ENCODE data around the gene NIN. TPM values are rescaled to one million over a fixed set of nuclear protein-coding genes. Genes with fewer than 3 reads are reported as not detected.

NIN gene
- total RNA-seq, 1 experiment from 2014 or later, result 16.9 TPM

- TF ChIP-seq CTCF (IDR thresholded peaks at IDR 0.05; ENCODE audit: insufficient read depth in 1 of 2, low read depth in 1 of 2, low read length in 1 of 2, severe bottlenecking in 1 of 2, unreplicated experiment in 1 of 2), result no peak
- no peaks in the 10 kb centered on the region for H3K9me3 ChIP-seq
- BruUV-seq (replicated peaks), result no TSS peak
- H3K36me3 ChIP-seq (ENCODE audit: control insufficient read depth, insufficient read depth, low read length), result no peaks in the 10 kb centered on the region
- intact Hi-C loops (cut with micrococcal nuclease; ENCODE audit: unreplicated experiment), result no loop called here
- H3K36me3 Mint-ChIP-seq (ENCODE audit: insufficient read depth, unreplicated experiment), result no peaks in the 10 kb centered on the region
- no peaks in the 10 kb centered on the region for H3K9me3 Mint-ChIP-seq (ENCODE audit: unreplicated experiment)
- no peaks in the 10 kb centered on the region for H3K4me1 Mint-ChIP-seq (ENCODE audit: low read depth, unreplicated experiment)
- H3K4me3 Mint-ChIP-seq (ENCODE audit: unreplicated experiment), result no peak overlapping the region
- no peak overlapping the region for H3K4me3 ChIP-seq (ENCODE audit: low read depth, low read length)
- POLR2A ChIA-PET, result no interaction called here
- no peaks in the 10 kb centered on the region for H3K27me3 Mint-ChIP-seq (ENCODE audit: insufficient read depth, unreplicated experiment)
- no peak for DNase-seq
- H3K27ac Mint-ChIP-seq (ENCODE audit: unreplicated experiment), result no peak overlapping the region
- no peaks in the 10 kb centered on the region for H3K4me1 ChIP-seq
- CTCF ChIA-PET, result no interaction called here
- no peaks in the 10 kb centered on the region for H3K27me3 ChIP-seq (replicated peaks; ENCODE audit: control insufficient read depth, insufficient read depth, low read length)
Observed at GRCh38 chr14:50784683-50785456, 46.1 kb downstream of the NIN start.

GRCh38 chr14:50783563-50783962 lies 47.4 kb downstream of the NIN start:
- Histone ChIP-seq H3K9me3 (no peaks in the 10 kb centered on the region), H3K36me3 (ENCODE audit: control insufficient read depth, insufficient read depth, low read length) (no peaks in the 10 kb centered on the region), H3K4me3 (ENCODE audit: low read depth, low read length) (no peak overlapping the region), H3K27me3 (replicated peaks; ENCODE audit: control insufficient read depth, insufficient read depth, low read length) (no peaks in the 10 kb centered on the region), H3K4me1 (no peaks in the 10 kb centered on the region)
- POLR2A ChIA-PET, result interaction anchor here (0.6 kb wide), 1 partner anchor 473 kb away, joined by 7 read pairs; no protein-coding TSS in a partner anchor
- H3K9me3 Mint-ChIP-seq (ENCODE audit: unreplicated experiment), result no peaks in the 10 kb centered on the region
- H3K4me1 Mint-ChIP-seq (ENCODE audit: low read depth, unreplicated experiment), result no peaks in the 10 kb centered on the region
- CTCF ChIA-PET, result no interaction called here
- TF ChIP-seq CTCF (IDR thresholded peaks at IDR 0.05; ENCODE audit: insufficient read depth in 1 of 2, low read depth in 1 of 2, low read length in 1 of 2, severe bottlenecking in 1 of 2, unreplicated experiment in 1 of 2), result no peak
- intact Hi-C loops (cut with micrococcal nuclease; ENCODE audit: unreplicated experiment), result no loop called here
- no TSS peak for BruUV-seq (replicated peaks)
- no peak for DNase-seq
- no peak overlapping the region for H3K4me3 Mint-ChIP-seq (ENCODE audit: unreplicated experiment)
- no peaks in the 10 kb centered on the region for H3K27me3 Mint-ChIP-seq (ENCODE audit: insufficient read depth, unreplicated experiment)
- H3K36me3 Mint-ChIP-seq (ENCODE audit: insufficient read depth, unreplicated experiment), result no peaks in the 10 kb centered on the region
- H3K27ac Mint-ChIP-seq (ENCODE audit: unreplicated experiment), result no peak overlapping the region

- intact Hi-C loops (cut with micrococcal nuclease; ENCODE audit: unreplicated experiment), result no loop called here
- Mint-ChIP-seq H3K36me3 (ENCODE audit: insufficient read depth, unreplicated experiment) (no peaks in the 10 kb centered on the region), H3K4me1 (ENCODE audit: low read depth, unreplicated experiment) (no peaks in the 10 kb centered on the region), H3K9me3 (ENCODE audit: unreplicated experiment) (no peaks in the 10 kb centered on the region), H3K27me3 (ENCODE audit: insufficient read depth, unreplicated experiment) (no peaks in the 10 kb centered on the region), H3K27ac (ENCODE audit: unreplicated experiment) (no peak overlapping the region), H3K4me3 (ENCODE audit: unreplicated experiment) (no peak overlapping the region)
- no peak for DNase-seq
- Histone ChIP-seq H3K4me3 (ENCODE audit: low read depth, low read length) (no peak overlapping the region), H3K36me3 (ENCODE audit: control insufficient read depth, insufficient read depth, low read length) (no peaks in the 10 kb centered on the region), H3K9me3 (no peaks in the 10 kb centered on the region), H3K27me3 (replicated peaks; ENCODE audit: control insufficient read depth, insufficient read depth, low read length) (no peaks in the 10 kb centered on the region), H3K4me1 (no peaks in the 10 kb centered on the region)
- no TSS peak for BruUV-seq (replicated peaks)
- TF ChIP-seq CTCF (IDR thresholded peaks at IDR 0.05; ENCODE audit: insufficient read depth in 1 of 2, low read depth in 1 of 2, low read length in 1 of 2, severe bottlenecking in 1 of 2, unreplicated experiment in 1 of 2), result no peak
- ChIA-PET CTCF (no interaction called here), POLR2A (no interaction called here)
Observed at GRCh38 chr14:50780393-50780792, 50.6 kb downstream of the NIN start.
